ENCODE measurements around the gene PAK3.
A peak's percentile ranks its signal among the peaks of the same experiment; 100 is the strongest.

Gene PAK3

GRCh38 chrX:111095974-111096895 is at the start of gene PAK3:
Gene PAK3 (plus strand): TSS chrX:111096191. CDS start chrX:111123104, 26,913 bp downstream.
- no peak for DNase-seq (ENCODE audit: low read depth)

DNA sequence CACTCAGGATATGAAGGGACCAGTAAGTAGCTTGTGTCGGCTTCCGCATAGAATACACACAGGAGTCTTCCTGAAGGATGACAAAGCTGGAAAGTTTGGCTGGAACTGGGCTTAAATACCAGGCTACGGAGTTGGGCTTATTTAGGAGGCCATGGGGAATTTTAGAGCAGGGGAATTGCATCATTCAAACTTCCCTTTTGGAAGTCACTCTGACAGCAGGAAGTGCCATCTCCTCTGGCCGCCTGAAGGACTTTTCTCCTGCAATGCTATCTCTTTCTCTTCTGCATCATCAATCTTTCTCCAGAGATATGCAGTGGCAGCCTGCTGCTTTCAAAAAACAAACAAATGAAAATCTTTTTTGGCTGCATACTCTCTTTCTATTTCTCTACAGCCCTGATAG is 48.4 kb upstream of the PAK3 start:
- no peak for DNase-seq (ENCODE audit: low read depth)

DNA sequence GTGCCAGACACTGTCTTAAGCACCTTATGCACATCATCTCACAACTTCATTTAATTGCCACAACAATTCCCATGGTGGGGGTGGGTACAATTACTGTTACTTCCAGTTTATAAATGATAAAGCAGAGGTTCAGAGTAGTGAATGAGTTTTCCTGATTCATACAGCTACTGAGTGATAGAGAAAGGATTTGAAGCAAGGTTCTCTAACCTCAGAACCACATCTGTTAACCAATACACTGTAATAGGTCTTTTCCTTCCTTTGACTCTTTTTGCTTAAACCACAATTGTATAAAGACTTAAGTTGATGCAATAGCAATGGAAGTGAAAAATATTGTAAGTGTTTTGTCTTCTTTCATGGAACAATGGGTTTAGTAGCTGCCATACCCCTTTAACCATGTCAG is 43.5 kb upstream of the PAK3 start:
- DNase-seq (ENCODE audit: low read depth): no peak

- no peak for DNase-seq (ENCODE audit: low read depth)
Observed at GRCh38 chrX:111071542-111072277, 24.3 kb upstream of the PAK3 start.

GRCh38 chrX:111083081-111083480 is 12.9 kb upstream of the PAK3 start:
- DNase-seq (ENCODE audit: low read depth): no peak

DNA sequence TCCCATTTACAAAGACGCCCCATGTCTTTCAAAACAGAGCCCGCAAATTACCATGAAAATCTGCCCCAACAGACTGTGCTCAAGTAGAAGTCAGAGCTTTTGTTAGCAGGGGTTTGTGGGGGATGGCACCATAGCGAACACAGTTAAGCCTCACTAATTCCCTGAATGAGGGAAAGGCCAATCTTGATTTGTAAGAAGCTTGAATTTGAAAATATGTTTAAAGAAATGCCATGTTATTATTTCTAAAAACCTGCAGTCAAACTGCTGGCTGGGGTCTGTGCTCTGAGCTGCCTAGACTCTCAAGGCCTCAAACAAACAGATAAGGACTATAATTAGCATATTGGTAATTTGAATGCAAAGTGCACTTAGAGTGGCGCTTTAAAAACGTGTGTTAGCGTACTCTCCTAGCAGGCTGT is 9.4 kb upstream of the PAK3 start:
- DNase-seq (ENCODE audit: low read depth): no peak

DNA sequence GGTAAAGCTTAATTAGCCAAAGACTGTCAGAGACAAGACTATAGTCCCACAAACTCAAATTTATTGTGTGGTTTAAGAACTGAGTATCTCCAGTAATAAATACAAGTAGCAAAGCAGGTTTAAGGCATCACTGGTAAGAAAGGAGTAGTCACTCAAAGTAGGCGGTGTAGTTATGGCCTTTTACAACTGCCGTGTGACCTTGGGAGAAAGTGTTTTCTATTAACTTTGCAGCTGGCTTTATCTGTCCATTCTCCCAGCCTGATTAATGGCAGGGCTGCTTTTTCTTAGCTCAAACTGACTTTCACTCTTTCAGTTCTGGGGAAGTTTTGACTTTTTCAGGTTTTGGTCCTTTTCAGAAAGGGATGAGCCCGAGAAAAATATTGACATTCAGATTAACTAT is 7.4 kb upstream of the PAK3 start:
- no peak for DNase-seq (ENCODE audit: low read depth)

GRCh38 chrX:111090458-111090857 is 5.5 kb upstream of the PAK3 start:
- no peak for DNase-seq (ENCODE audit: low read depth)

GRCh38 chrX:111098874-111099273 is 2.9 kb downstream of the PAK3 start:
- peak; percentile 34 for DNase-seq (ENCODE audit: low read depth)

DNA sequence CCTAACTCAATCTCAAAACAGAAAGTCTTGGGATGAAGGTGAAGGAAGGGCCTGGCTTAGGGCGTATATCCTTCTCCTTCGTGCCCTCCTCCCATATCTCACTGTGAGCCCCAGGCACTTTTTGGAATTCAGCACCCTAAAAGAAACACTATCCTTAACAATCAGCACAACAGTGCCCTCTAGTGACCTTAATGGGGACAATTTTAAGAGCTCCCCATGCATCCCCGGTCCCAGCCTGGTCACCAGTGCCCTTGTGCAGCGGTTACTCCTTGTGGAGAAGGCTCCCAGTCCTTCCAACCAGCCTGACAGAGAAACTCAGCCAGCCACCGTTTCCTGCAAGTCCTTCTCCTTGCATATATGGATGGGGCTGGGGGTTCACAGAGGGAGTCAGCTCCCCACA is 4.2 kb downstream of the PAK3 start:
- DNase-seq (ENCODE audit: low read depth): no peak

- no peak for DNase-seq (ENCODE audit: low read depth)
Observed at GRCh38 chrX:111101580-111101979, 5.6 kb downstream of the PAK3 start.

DNA sequence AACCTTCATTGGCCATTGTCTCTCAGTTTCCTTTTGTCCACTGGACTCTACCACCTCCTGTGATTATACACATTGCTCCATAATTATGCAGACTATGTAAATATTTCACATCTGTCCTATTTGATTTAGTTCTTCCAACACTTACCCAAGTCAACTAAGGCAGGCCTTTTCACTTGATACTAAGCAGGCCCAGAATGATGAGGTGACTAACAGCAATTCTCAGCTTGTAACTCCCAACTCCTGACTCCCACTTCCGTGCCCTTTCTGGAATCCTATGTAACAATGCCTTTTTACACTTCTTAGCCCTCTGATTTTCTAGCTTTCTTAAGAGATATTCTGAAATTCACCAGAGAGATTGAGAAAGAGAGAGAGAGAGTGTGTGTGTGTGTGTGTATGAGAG is 6.6 kb downstream of the PAK3 start:
- no peak for DNase-seq (ENCODE audit: low read depth)

DNA sequence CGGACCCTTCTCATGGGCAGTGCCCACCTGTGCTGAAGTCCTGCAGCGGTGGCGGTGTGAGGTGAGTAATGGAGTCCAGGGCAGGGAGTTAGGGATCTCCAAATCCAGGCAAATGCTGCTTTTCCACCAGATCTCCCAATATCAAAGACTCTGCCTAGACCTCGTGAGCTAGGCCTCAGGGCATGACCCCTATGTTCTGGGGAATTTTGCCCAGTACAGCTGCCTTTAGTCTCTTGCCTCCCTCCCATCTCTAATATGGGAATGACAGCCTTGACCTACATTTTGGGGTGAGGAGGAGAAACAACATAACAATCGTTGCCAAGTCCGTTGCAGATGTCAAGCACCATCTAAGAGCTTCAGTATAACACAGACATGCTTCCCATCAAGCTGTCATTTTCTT is 7.3 kb downstream of the PAK3 start:
- DNase-seq (ENCODE audit: low read depth): no peak

GRCh38 chrX:111110098-111110775 is 14.2 kb downstream of the PAK3 start:
- no peak for DNase-seq (ENCODE audit: low read depth)

DNA sequence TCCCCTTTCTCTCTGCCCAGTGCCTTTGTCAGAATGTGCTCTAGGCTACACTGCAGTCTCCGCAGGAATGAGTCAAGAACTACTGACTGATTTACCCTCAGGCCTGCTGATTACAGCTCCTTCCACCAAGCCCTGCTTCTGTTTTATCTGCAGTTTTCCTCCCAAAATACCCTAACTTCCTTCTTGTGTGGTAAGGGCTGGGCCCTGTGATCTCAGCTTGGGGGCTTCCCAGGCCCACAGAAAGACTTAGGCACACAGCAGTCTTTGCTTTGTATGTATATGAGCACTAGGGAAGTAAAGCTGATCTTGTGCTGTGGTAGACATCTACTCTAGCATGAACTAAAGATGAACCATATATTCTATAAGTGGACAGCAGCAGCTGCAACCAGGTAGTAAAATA is 18.8 kb downstream of the PAK3 start:
- no peak for DNase-seq (ENCODE audit: low read depth)

DNA sequence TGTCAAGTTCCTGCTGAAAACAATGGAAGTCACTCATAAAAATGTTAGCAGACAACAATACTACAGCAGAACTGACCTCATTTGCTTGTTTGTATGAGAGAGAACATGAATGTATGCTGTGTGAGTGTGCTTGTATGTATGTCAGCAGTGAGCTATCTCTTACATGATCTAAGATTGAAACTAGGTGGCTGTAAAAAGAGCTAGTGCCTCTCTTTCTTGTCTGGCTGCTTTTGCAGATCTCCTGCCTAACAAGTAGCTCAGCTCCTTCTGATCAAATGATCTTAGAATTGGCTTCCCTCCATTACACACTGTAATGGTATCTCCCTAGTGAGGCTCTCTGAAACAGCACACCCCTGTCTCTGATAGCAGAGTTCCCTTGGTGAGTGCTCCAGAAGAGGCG is 20.7 kb downstream of the PAK3 start:
- no peak for DNase-seq (ENCODE audit: low read depth)

DNA sequence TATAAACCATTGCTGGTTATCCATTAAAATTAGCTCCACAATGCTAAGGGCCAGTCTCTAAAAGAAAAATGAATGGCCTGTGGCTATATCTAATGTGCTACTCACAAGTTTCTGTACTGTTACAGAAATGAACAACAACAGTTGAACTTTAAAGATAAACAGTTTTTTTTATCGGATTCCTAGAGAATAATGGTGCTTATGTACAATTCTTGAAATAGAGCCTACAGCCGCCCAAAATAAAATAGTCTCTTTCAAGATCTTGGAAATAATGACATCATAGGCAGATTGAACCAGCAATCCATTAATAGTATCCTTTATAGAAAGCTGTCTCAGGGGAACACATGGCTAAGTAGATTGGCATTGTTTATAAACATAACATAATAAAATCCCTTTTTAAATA is 23.4 kb downstream of the PAK3 start:
- DNase-seq (ENCODE audit: low read depth): no peak

DNA sequence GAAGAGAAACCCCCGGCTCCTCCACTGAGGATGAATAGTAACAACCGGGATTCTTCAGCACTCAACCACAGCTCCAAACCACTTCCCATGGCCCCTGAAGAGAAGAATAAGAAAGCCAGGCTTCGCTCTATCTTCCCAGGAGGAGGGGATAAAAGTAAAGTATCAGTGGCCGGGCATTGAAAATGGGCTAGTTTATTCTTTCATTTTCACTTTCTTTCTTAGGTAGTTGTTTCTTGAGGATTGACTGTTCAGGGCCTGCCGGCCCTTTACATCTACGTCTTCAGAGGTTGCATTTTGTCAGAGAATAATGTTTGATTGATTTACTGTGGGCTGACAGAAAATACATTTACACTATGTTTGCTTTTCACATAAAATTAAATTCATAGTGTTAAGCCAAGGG is 27.1 kb downstream of the PAK3 start:
- DNase-seq (ENCODE audit: low read depth): no peak

DNA sequence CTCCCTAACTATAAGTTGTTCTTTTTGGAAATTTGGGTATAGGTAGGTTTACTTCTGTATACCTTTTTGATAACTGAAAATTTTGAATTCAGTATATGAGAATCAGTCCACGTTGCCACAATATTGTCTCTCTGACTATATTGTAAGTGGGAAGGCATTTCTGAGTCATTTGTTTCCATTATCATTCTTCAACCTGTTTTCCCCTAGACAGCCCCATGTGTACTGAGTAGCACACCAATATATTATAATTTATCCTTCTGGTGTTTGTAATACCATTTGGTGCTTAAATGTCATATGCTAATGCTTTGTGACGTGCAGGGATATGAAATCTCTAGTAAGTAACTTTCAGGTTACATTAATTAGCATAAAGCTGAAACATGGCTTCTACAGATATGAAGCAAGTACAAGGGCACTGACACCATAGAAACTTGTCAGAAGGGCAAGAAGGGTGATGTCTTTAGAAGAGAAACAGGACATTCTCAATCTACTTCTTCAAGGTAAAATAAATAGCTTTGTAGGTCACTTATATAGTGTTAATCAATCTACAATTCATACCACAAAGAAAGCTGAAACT is 27.7 kb downstream of the PAK3 start:
- DNase-seq (ENCODE audit: low read depth): no peak

- no peak for DNase-seq (ENCODE audit: low read depth)
Observed at GRCh38 chrX:111124418-111124817, 28.4 kb downstream of the PAK3 start.

GRCh38 chrX:111127038-111127437 is 31.0 kb downstream of the PAK3 start:
- DNase-seq (ENCODE audit: low read depth): no peak

DNA sequence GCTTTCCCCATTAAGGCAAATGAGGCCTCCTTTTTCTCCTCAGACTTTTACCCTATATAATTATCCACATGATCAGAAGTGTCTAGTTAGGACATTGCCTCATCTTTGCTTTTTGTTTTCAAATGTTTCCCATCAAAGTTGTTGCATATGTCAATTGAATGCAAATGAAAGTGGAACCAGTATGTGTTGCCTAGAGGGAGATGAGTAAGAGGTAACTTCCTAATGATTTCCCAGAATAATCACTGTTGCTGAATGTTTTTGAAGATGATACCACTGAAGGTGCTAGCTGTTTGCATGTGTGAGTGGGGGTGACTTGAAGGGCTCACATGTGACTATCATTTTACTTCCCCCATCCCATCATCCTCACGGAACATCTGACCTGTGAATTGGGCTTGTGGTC is 33.9 kb downstream of the PAK3 start:
- no peak for DNase-seq (ENCODE audit: low read depth)

All from stimulated activated CD4-positive, alpha-beta T cell treated with anti-CD3 and anti-CD28 coated beads, Interleukin-2, amount 100 ng/mL, for 4 hours (primary cell).